Measurements from ENCODE around the gene RUNX3.

The RUNX3 gene

GRCh38 chr1:24861821-24862727, 68.0 kb downstream of the RUNX3 start:
- DNase-seq = no peak

- DNase-seq = no peak
Measured at GRCh38 chr1:24860841-24861240, 69.2 kb downstream of the RUNX3 start.

GRCh38 chr1:24859063-24860010, 70.7 kb downstream of the RUNX3 start:
- DNase-seq = no peak

- no peak for DNase-seq
Measured at GRCh38 chr1:24858277-24858676, 71.8 kb downstream of the RUNX3 start.

- no peak for DNase-seq
Measured at GRCh38 chr1:24857507-24858133, 72.5 kb downstream of the RUNX3 start.

- DNase-seq = no peak
Measured at GRCh38 chr1:24856787-24857506, 73.1 kb downstream of the RUNX3 start.

GRCh38 chr1:24855474-24855873, 74.6 kb downstream of the RUNX3 start:
- DNase-seq = no peak

GRCh38 chr1:24853649-24854048, 76.4 kb downstream of the RUNX3 start:
- DNase-seq = no peak

- no peak for DNase-seq
Measured at GRCh38 chr1:24850328-24850920, 79.7 kb downstream of the RUNX3 start.

- DNase-seq = no peak
Measured at GRCh38 chr1:24849672-24850295, 80.3 kb downstream of the RUNX3 start.
